GM12878 (cell line): ENCODE measurements around the gene CALML4. TPM values are rescaled to one million over a fixed set of nuclear protein-coding genes. Genes with fewer than 3 reads are reported as not detected.

Source experiments
- ATF3 ChIP-seq: IDR thresholded peaks from 2 replicates; pipeline ENCODE4 v1.6.1; 2011; ENCODE audit warnings: low read depth, mild to moderate bottlenecking, low read length, moderate library complexity, borderline replicate concordance; ENCODE audit errors: extremely low read depth
- BACH1 ChIP-seq: fragments of 450-650 bp; IDR thresholded peaks from 2 replicates; pipeline ENCODE4 v1.6.1; 2017; ENCODE audit warnings: mild to moderate bottlenecking, borderline replicate concordance
- CHD2 ChIP-seq: IDR thresholded peaks from 2 replicates; pipeline ENCODE4 v1.6.1; 2011; ENCODE audit warnings: low read depth, low read length, improper control_type of control experiment, borderline replicate concordance
- CUX1 ChIP-seq: IDR thresholded peaks from 2 replicates; pipeline ENCODE4 v1.6.1; 2012; ENCODE audit warnings: improper control_type of control experiment, low read depth, low read length; ENCODE audit not compliant: insufficient replicate concordance
- E4F1 ChIP-seq: fragments of 450-650 bp; IDR thresholded peaks from 2 replicates; pipeline ENCODE4 v1.6.1; 2018; ENCODE audit warnings: borderline replicate concordance, mild to moderate bottlenecking; ENCODE audit not compliant: partially characterized antibody
- EGR1 ChIP-seq, 2 experiments: IDR thresholded peaks; 1 replicate in 1 of 2; 2 replicates in 1 of 2; pipeline ENCODE4 v1.6.1; 2011 to 2012; ENCODE audit warnings: low read depth in 2 of 2, low read length in 2 of 2, borderline replicate concordance in 1 of 2, mild to moderate bottlenecking in 1 of 2, moderate library complexity in 1 of 2
- HSF1 ChIP-seq: fragments of 150-350 bp; IDR thresholded peaks from 2 replicates; pipeline ENCODE4 v1.6.1; 2014; ENCODE audit warnings: mild to moderate bottlenecking, low read depth, low read length
- SIX5 ChIP-seq: IDR thresholded peaks from 2 replicates; pipeline ENCODE4 v1.6.1; 2011; ENCODE audit warnings: mild to moderate bottlenecking, low read depth, low read length, moderate library complexity; ENCODE audit not compliant: severe bottlenecking
- YY1 ChIP-seq: IDR thresholded peaks from 2 replicates; pipeline ENCODE4 v1.6.1; 2011; ENCODE audit warnings: low read depth, mild to moderate bottlenecking, low read length
- ZBTB33 ChIP-seq: fragments of 450-650 bp; IDR thresholded peaks from 2 replicates; pipeline ENCODE4 v1.6.1; 2017; ENCODE audit warnings: mild to moderate bottlenecking
- polyA plus RNA-seq, 11 experiments: library from polyadenylated mRNA; depleted of rRNA in 4 of 11; unstranded in 6 of 11; stranded (reverse) in 5 of 11; fragments of >200 nt; fragmentation: Nextera tagmentation in 4 of 11; fragmentation: Illumina TruSeq in 1 of 11; extraction: Ambion mirVana in 4 of 11; extraction: Trizol in 1 of 11; gene quantifications; 1 replicate in 1 of 11; 2 replicates in 10 of 11; pipeline versions ENCODE4 v1.2.1 to v1.2.3, GENCODE V29; 2011 to 2016; ENCODE audit warnings: inconsistent platforms in 2 of 11, missing spikeins in 2 of 11, low read depth in 1 of 11
- total RNA-seq, 4 experiments: library from RNA; depleted of rRNA in 3 of 4; stranded (reverse); fragments of >200 nt in 3 of 4; fragmentation: Illumina TruSeq in 1 of 4; extraction: Trizol in 1 of 4; gene quantifications; 2 replicates each; pipeline versions ENCODE4 v1.2.1 to v1.2.3, GENCODE V29; 2013 to 2021

CALML4 gene
- total and polyA plus RNA-seq, 10 of the 15 experiments (the other 5 are each of a cell fraction or from before 2014, with no cell fraction given), result 1.7 to 15.9 (median 5.1) TPM

- TF ChIP-seq HSF1 (no peak), E4F1 (no peak), YY1 (peak; percentile 50; the same call in 1 of the 2 replicates), EGR1 (IDR thresholded peaks at IDR 0.05; ENCODE audit: borderline replicate concordance in 1 of 2, low read depth in 2 of 2, low read length in 2 of 2) (peak in 1 of 2 experiments; percentile 81; a peak in 2 of 3 replicates), ATF3 (no peak), CHD2 (peak; percentile 41; the same call in 1 of the 2 replicates), BACH1 (no peak), ZBTB33 (peak; percentile 96), SIX5 (no peak), CUX1 (no peak)
These were observed 5.9 kb upstream of the CALML4 start (continued) for GRCh38 chr15:68210821-68211655.
